CD14-positive monocyte (primary cell): Measurements from ENCODE around the gene STK32B. TPM values are rescaled to one million over a fixed set of nuclear protein-coding genes. Genes with fewer than 3 reads are reported as not detected.

Experiments
- DNase-seq, 3 donors: peaks; one replicate each; pipeline ENCODE4 v3.0.0-alpha.2; 2011 to 2022
- H2AFZ ChIP-seq: 2 replicates; pipeline ENCODE4 v1.6.0; 2012; ENCODE audit warnings: mild to moderate bottlenecking, low read depth, low read length, inconsistent platforms; ENCODE audit not compliant: insufficient read depth, poor library complexity, severe bottlenecking
- H3K27ac ChIP-seq, 2 donors: 1 replicate in 1 of 2; 2 replicates in 1 of 2; pipeline ENCODE4 v1.5.1; 2012 to 2013; ENCODE audit warnings: low read length in 2 of 2, control low read depth in 1 of 2, inconsistent platforms in 1 of 2, low read depth in 1 of 2, mild to moderate bottlenecking in 1 of 2
- H3K27me3 ChIP-seq, 2 donors: one replicate each; pipeline versions ENCODE4 v1.6.0 to v1.6.1; 2011 to 2013; ENCODE audit warnings: low read length in 2 of 2; ENCODE audit not compliant: control insufficient read depth in 2 of 2, insufficient read depth in 2 of 2
- H3K36me3 ChIP-seq, 2 donors: replicated peaks in 1 of 2; 1 replicate in 1 of 2; 2 replicates in 1 of 2; pipeline versions ENCODE4 v1.5.1 to v1.6.1; 2012 to 2013; ENCODE audit warnings: low read length in 2 of 2, control low read depth in 1 of 2, inconsistent platforms in 1 of 2, mild to moderate bottlenecking in 1 of 2; ENCODE audit not compliant: insufficient read depth in 2 of 2, control insufficient read depth in 1 of 2
- H3K4me1 ChIP-seq, 2 donors: 1 replicate in 1 of 2; 2 replicates in 1 of 2; pipeline versions ENCODE4 v1.5.1 to v1.6.1; 2012 to 2013; ENCODE audit warnings: low read length in 2 of 2, control low read depth in 1 of 2, inconsistent platforms in 1 of 2, mild to moderate bottlenecking in 1 of 2, moderate library complexity in 1 of 2; ENCODE audit not compliant: insufficient read depth in 2 of 2, control insufficient read depth in 1 of 2
- H3K4me2 ChIP-seq: replicated peaks from 2 replicates; pipeline ENCODE3; 2012; ENCODE audit warnings: low read length, moderate library complexity, mild to moderate bottlenecking; ENCODE audit not compliant: poor library complexity, severe bottlenecking; ENCODE audit errors: extremely low read depth
- H3K4me3 ChIP-seq, 3 experiments: fragments of 200-600 bp in 1 of 3; sonication (generic) in 1 of 3; replicated peaks in 1 of 3; 1 replicate in 2 of 3; 2 replicates in 1 of 3; pipeline ENCODE4 v1.5.1; 2011 to 2013; ENCODE audit warnings: low read length in 3 of 3, mild to moderate bottlenecking in 3 of 3, control low read depth in 2 of 3, low read depth in 2 of 3, inconsistent platforms in 1 of 3, moderate library complexity in 1 of 3
- H3K79me2 ChIP-seq: 2 replicates; pipeline ENCODE4 v1.6.0; 2012; ENCODE audit warnings: mild to moderate bottlenecking, control low read depth, inconsistent platforms, low read length, moderate library complexity; ENCODE audit not compliant: insufficient read depth
- H3K9ac ChIP-seq: 2 replicates; pipeline ENCODE4 v1.6.0; 2017; ENCODE audit warnings: low read length, mild to moderate bottlenecking; ENCODE audit not compliant: insufficient read depth, poor library complexity, severe bottlenecking
- H3K9me3 ChIP-seq, 2 donors: replicated peaks in 1 of 2; 1 replicate in 1 of 2; 2 replicates in 1 of 2; pipeline versions ENCODE4 v1.5.1 to v1.6.1; 2012 to 2013; ENCODE audit warnings: low read length in 2 of 2, control low read depth in 1 of 2; ENCODE audit not compliant: control insufficient read depth in 1 of 2, insufficient read depth in 1 of 2
- H4K20me1 ChIP-seq: 2 replicates; pipeline ENCODE4 v1.6.0; 2012; ENCODE audit warnings: mild to moderate bottlenecking, low read length, control low read depth, moderate library complexity; ENCODE audit not compliant: insufficient read depth
- H3K27ac Mint-ChIP-seq, 7 donors: one replicate each; pipeline ENCODE4 v1.8.0; 2020; ENCODE audit warnings: mild to moderate bottlenecking in 7 of 7, mixed read lengths in 7 of 7, moderate library complexity in 6 of 7, inconsistent platforms in 2 of 7
- H3K27me3 Mint-ChIP-seq, 3 donors: one replicate each; pipeline ENCODE4 v1.8.0; 2021 to 2022; ENCODE audit warnings: low read depth in 3 of 3, mild to moderate bottlenecking in 3 of 3, mixed read lengths in 3 of 3, moderate library complexity in 3 of 3, inconsistent platforms in 1 of 3
- H3K36me3 Mint-ChIP-seq, 2 donors: one replicate each; pipeline ENCODE4 v1.8.0; 2020; ENCODE audit warnings: mixed read lengths in 2 of 2, inconsistent platforms in 1 of 2, mild to moderate bottlenecking in 1 of 2
- H3K4me1 Mint-ChIP-seq: one replicate; pipeline ENCODE4 v1.8.0; 2020; ENCODE audit warnings: mild to moderate bottlenecking, mixed read lengths
- H3K4me3 Mint-ChIP-seq, 2 donors: one replicate each; pipeline ENCODE4 v1.8.0; 2020; ENCODE audit warnings: mild to moderate bottlenecking in 2 of 2, mixed read lengths in 2 of 2, moderate library complexity in 1 of 2
- H3K9me3 Mint-ChIP-seq, 7 donors: one replicate each; pipeline ENCODE4 v1.8.0; 2020 to 2022; ENCODE audit warnings: mixed read lengths in 7 of 7, mild to moderate bottlenecking in 6 of 7, moderate library complexity in 6 of 7, inconsistent platforms in 2 of 7
- CTCF ChIP-seq: fragments of 200-600 bp; IDR thresholded peaks from one replicate; pipeline ENCODE4 v1.8.0; 2022; ENCODE audit warnings: antibody characterized with exemption, mild to moderate bottlenecking
- WGBS: methylation state at CpG from one replicate; pipeline ENCODE4 v1.1.5; 2013; ENCODE audit warnings: missing lambda C conversion rate; ENCODE audit not compliant: insufficient coverage; 5-methylcytosine and 5-hydroxymethylcytosine counted together
- intact Hi-C, 2 donors: fragments of 100-400 bp; cut with micrococcal nuclease; formaldehyde crosslinking; loops; one replicate each; pipeline versions ENCODE4 v1.15.0 to v1.15.1; 2023
- polyA plus RNA-seq, 3 donors: library from polyadenylated mRNA; depleted of rRNA in 1 of 3; unstranded in 2 of 3; stranded (reverse) in 1 of 3; fragments of 300-500 nt in 2 of 3; fragments of >200 nt in 1 of 3; fragmentation: Illumina TruSeq in 2 of 3; gene quantifications; 1 replicate in 2 of 3; 2 replicates in 1 of 3; pipeline ENCODE4 v1.2.3, GENCODE V29; 2012 to 2021

The STK32B gene
- polyA plus RNA-seq, 3 donors = 0.61 to 1.7 (median 0.75) TPM

GRCh38 chr4:5021546-5021945, 29.7 kb upstream of the STK32B start:
- WGBS = 69% methylated on average over 2 of the region's 3 CpGs
- no peak overlapping the region for H3K27ac ChIP-seq
- peaks cover 8 to 13% of the 10 kb centered on the region in 2 donors for H3K4me1 ChIP-seq
- H3K36me3 Mint-ChIP-seq = no peaks in the 10 kb centered on the region
- H3K4me3 ChIP-seq = no peak overlapping the region
- no peak overlapping the region for H3K4me2 ChIP-seq
- no peaks in the 10 kb centered on the region for H4K20me1 ChIP-seq
- intact Hi-C loops = no loop called here
- TF ChIP-seq CTCF = no peak
- H3K79me2 ChIP-seq = no peaks in the 10 kb centered on the region
- H3K27me3 Mint-ChIP-seq = peaks cover 0 to 8% (median 7%) of the 10 kb centered on the region in 3 donors
- peaks cover 0 to 3% (median 0%) of the 10 kb centered on the region in 7 donors for H3K9me3 Mint-ChIP-seq
- no peak for DNase-seq
- H3K27ac Mint-ChIP-seq = peak overlapping the region in 1 of 7 donors; percentile 78
- H3K4me1 Mint-ChIP-seq = peaks cover 19% of the 10 kb centered on the region
- no peaks in the 10 kb centered on the region for H3K27me3 ChIP-seq
- no peak overlapping the region for H3K4me3 Mint-ChIP-seq
- no peak overlapping the region for H2AFZ ChIP-seq
- H3K36me3 ChIP-seq = no peaks in the 10 kb centered on the region
- H3K9me3 ChIP-seq = no peaks in the 10 kb centered on the region
- H3K9ac ChIP-seq = no peak overlapping the region

DNA sequence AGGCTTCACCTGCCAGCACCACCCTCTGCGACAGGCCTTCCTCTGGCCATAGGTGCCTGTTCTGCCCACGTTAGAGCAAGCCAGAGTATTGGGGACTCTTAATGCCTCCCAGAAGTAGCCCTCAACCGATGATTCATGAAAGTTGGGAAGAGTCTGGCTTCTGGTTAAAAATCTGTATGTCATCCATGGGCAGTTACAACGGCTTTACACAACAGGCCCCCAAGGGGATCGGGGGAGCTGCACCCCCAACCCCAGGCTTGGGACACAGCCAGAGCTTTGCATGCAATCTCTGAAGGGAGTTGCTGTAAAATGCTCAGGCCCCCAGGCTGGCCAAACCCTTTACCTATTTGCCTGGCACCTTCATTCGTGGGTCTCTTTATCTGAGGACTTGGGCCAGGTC, 26.6 kb upstream of the STK32B start:
- intact Hi-C loops = no loop called here
- H3K9ac ChIP-seq = no peak overlapping the region
- H3K9me3 Mint-ChIP-seq = peaks cover 0 to 3% (median 0%) of the 10 kb centered on the region in 7 donors
- no peak overlapping the region for H3K27ac ChIP-seq
- H3K36me3 ChIP-seq = no peaks in the 10 kb centered on the region
- H3K4me3 ChIP-seq = no peak overlapping the region
- no peak for DNase-seq
- WGBS = 67% methylated on average over 2 of the region's 6 CpGs
- H4K20me1 ChIP-seq = no peaks in the 10 kb centered on the region
- H3K27me3 Mint-ChIP-seq = peaks cover 0 to 4% (median 0%) of the 10 kb centered on the region in 3 donors
- H3K4me2 ChIP-seq = no peak overlapping the region
- H3K79me2 ChIP-seq = no peaks in the 10 kb centered on the region
- no peaks in the 10 kb centered on the region for H3K4me1 ChIP-seq
- H3K9me3 ChIP-seq = no peaks in the 10 kb centered on the region
- no peak for TF ChIP-seq CTCF
- no peaks in the 10 kb centered on the region for H3K27me3 ChIP-seq
- no peak overlapping the region for H3K4me3 Mint-ChIP-seq
- no peak overlapping the region for H2AFZ ChIP-seq
- no peak overlapping the region for H3K27ac Mint-ChIP-seq
- H3K36me3 Mint-ChIP-seq = no peaks in the 10 kb centered on the region
- H3K4me1 Mint-ChIP-seq = peaks cover 3% of the 10 kb centered on the region
